C4-2B (cell line): Measurements from ENCODE around the gene TTLL8.

ENCODE experiments used
- CTCF ChIP-seq: fragments of 450-650 bp; conservative IDR thresholded peaks from 2 replicates; pipeline ENCODE4 v1.5.1; 2017; ENCODE audit warnings: mild to moderate bottlenecking
- ZFX ChIP-seq: fragments of 450-650 bp; IDR thresholded peaks from 2 replicates; pipeline ENCODE4 v1.6.1; 2017

GRCh38 chr22:49992921-49993648, 65.0 kb downstream of the TTLL8 start:
- TF ChIP-seq CTCF (peak; percentile 93), ZFX (no peak)
